ENCODE data around the gene TMEM245. TPM values are rescaled to one million over a fixed set of nuclear protein-coding genes. Genes with fewer than 3 reads are reported as not detected.

TMEM245 gene
- total RNA-seq = 48.4 and 50.2 TPM in 2 replicates

GRCh38 chr9:109119439-109120203 lies at the start of gene TMEM245:
TMEM245 (minus strand) TSS chr9:109119947; CDS start chr9:109119913, 34 bp downstream.

GRCh38 chr9:109166771-109167601 lies 47.2 kb upstream of the TMEM245 start, which contains the start of gene FRRS1L:
FRRS1L (minus strand) TSS chr9:109167249; CDS start chr9:109167138, 111 bp downstream.

DNA sequence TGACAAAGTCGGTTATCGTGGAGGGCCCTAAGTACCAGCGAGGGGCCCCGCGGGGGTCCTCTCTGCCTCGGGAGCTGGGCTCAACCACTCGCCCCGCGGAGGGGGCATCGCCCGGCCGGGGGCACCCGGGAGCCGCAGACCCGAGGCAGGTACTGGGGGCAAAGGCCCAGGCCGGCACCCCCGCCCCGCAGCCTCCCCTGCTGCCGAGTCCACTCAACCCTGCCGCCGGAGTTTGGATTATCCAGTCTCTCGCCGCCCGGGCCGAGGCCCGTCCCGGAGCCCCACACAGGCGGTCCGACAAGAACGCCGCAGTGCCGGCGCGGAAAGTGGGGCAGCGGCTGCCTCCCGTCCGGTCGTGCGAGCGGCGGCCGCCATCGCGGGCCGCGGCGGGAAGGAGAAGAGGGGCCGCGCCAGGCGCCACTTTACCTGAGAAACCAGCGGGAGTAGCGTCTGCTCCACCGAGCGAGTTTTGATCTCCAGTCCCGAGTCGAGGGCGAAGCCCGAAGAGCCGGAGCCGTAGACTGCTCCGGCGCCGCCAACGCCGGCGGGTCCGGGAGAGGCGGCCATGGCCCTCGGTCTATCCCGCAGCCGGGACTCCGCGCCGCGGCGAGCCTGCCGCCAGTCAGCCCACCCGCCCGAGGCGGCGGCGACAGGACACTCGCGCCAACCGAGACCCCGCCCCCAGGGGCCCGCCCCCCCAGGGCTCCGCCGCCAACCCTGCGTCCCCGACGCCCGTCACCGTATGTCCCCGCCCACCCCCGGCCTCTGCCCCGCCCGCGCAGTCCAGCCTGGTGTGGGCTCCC lies 106.7 kb downstream of the TMEM245 start, which contains the start of gene CTNNAL1:
Gene CTNNAL1 (minus strand): TSS at position 624 of the 803 bp plus-strand sequence. CDS start 57 bp downstream, at position 567.

Other genes starting within 250 kb of the TMEM245 start
- 31.5 and 39.4 TPM in 2 replicates for gene ELP1, start 185.8 kb downstream of the TMEM245 start, total RNA-seq
- 5.8 and 6.9 TPM in 2 replicates for gene ABITRAM, start 185.5 kb downstream of the TMEM245 start, total RNA-seq
- 41.0 and 45.7 TPM in 2 replicates for gene CTNNAL1, start 106.4 kb downstream of the TMEM245 start, total RNA-seq
- gene FRRS1L, start 47.3 kb upstream of the TMEM245 start, total RNA-seq = not detected in 2 replicates
- gene EPB41L4B, start 201.1 kb upstream of the TMEM245 start, total RNA-seq = under 0.01 and 0.25 TPM in 2 replicates